ENCODE results near the gene FOXL3. TPM values are rescaled to one million over a fixed set of nuclear protein-coding genes. Genes with fewer than 3 reads are reported as not detected.

The FOXL3 gene
- total RNA-seq, 1 donor from 2014 or later, result not detected

GRCh38 chr7:304574-305409 lies 14.8 kb downstream of the FOXL3 start:
- H3K4me3 Mint-ChIP-seq (ENCODE audit: unreplicated experiment), result no peak overlapping the region
- H3K36me3 Mint-ChIP-seq (ENCODE audit: low read depth), result peaks cover 4% of the 10 kb centered on the region
- peaks cover 10% of the 10 kb centered on the region for H3K9me3 Mint-ChIP-seq (ENCODE audit: low read depth)
- no peaks in the 10 kb centered on the region for H3K4me1 Mint-ChIP-seq (ENCODE audit: low read depth)
- DNase-seq (ENCODE audit: low spot score), result no peak
- peaks cover 14% of the 10 kb centered on the region for H3K27me3 Mint-ChIP-seq (ENCODE audit: low read depth)
- no peak overlapping the region for H3K27ac Mint-ChIP-seq (ENCODE audit: unreplicated experiment)
- no peak for TF ChIP-seq CTCF (IDR thresholded peaks at IDR 0.05)

GRCh38 chr7:305410-306151 lies 15.6 kb downstream of the FOXL3 start:
- no peak for TF ChIP-seq CTCF (IDR thresholded peaks at IDR 0.05)

GRCh38 chr7:307970-308369 lies 18.0 kb downstream of the FOXL3 start:
- peaks cover 4% of the 10 kb centered on the region for H3K36me3 Mint-ChIP-seq (ENCODE audit: low read depth)
- no peak overlapping the region for H3K4me3 Mint-ChIP-seq (ENCODE audit: unreplicated experiment)
- H3K27ac Mint-ChIP-seq (ENCODE audit: unreplicated experiment), result no peak overlapping the region
- peaks cover 10% of the 10 kb centered on the region for H3K9me3 Mint-ChIP-seq (ENCODE audit: low read depth)
- peaks cover 33% of the 10 kb centered on the region for H3K27me3 Mint-ChIP-seq (ENCODE audit: low read depth)
- no peak for DNase-seq (ENCODE audit: low spot score)
- H3K4me1 Mint-ChIP-seq (ENCODE audit: low read depth), result no peaks in the 10 kb centered on the region
- no peak for TF ChIP-seq CTCF (IDR thresholded peaks at IDR 0.05)

More at GRCh38 chr7:305410-306151, 15.6 kb downstream of the FOXL3 start:
- peaks cover 10% of the 10 kb centered on the region for H3K9me3 Mint-ChIP-seq (ENCODE audit: low read depth)
- DNase-seq (ENCODE audit: low spot score), result peak; percentile 87
- no peaks in the 10 kb centered on the region for H3K4me1 Mint-ChIP-seq (ENCODE audit: low read depth)
- H3K27ac Mint-ChIP-seq (ENCODE audit: unreplicated experiment), result no peak overlapping the region
- H3K36me3 Mint-ChIP-seq (ENCODE audit: low read depth), result peaks cover 4% of the 10 kb centered on the region
- no peak overlapping the region for H3K4me3 Mint-ChIP-seq (ENCODE audit: unreplicated experiment)
- H3K27me3 Mint-ChIP-seq (ENCODE audit: low read depth), result peaks cover 14% of the 10 kb centered on the region

- H3K36me3 Mint-ChIP-seq (ENCODE audit: low read depth), result peaks cover 4% of the 10 kb centered on the region
- no peak overlapping the region for H3K27ac Mint-ChIP-seq (ENCODE audit: unreplicated experiment)
- no peak for TF ChIP-seq CTCF (IDR thresholded peaks at IDR 0.05)
- no peak overlapping the region for H3K4me3 Mint-ChIP-seq (ENCODE audit: unreplicated experiment)
- H3K4me1 Mint-ChIP-seq (ENCODE audit: low read depth), result no peaks in the 10 kb centered on the region
- DNase-seq (ENCODE audit: low spot score), result peak; percentile 54
- peaks cover 10% of the 10 kb centered on the region for H3K9me3 Mint-ChIP-seq (ENCODE audit: low read depth)
- H3K27me3 Mint-ChIP-seq (ENCODE audit: low read depth), result peaks cover 38% of the 10 kb centered on the region
Observed at GRCh38 chr7:309586-310228, 19.7 kb downstream of the FOXL3 start.

- H3K27me3 Mint-ChIP-seq (ENCODE audit: low read depth), result peaks cover 48% of the 10 kb centered on the region
- no peak for TF ChIP-seq CTCF (IDR thresholded peaks at IDR 0.05)
- peaks cover 9% of the 10 kb centered on the region for H3K36me3 Mint-ChIP-seq (ENCODE audit: low read depth)
- H3K4me3 Mint-ChIP-seq (ENCODE audit: unreplicated experiment), result no peak overlapping the region
- no peaks in the 10 kb centered on the region for H3K4me1 Mint-ChIP-seq (ENCODE audit: low read depth)
- H3K9me3 Mint-ChIP-seq (ENCODE audit: low read depth), result peaks cover 14% of the 10 kb centered on the region
- H3K27ac Mint-ChIP-seq (ENCODE audit: unreplicated experiment), result no peak overlapping the region
- peak; percentile 42 for DNase-seq (ENCODE audit: low spot score)
Observed at GRCh38 chr7:311131-311680, 21.2 kb downstream of the FOXL3 start.

Data from chondrocyte (in vitro differentiated cells).